ENCODE measurements around the gene PTER. TPM values are rescaled to one million over a fixed set of nuclear protein-coding genes. Genes with fewer than 3 reads are reported as not detected.

The PTER gene
- total RNA-seq, 4 donors from 2014 or later, result 4.1 to 13.5 (median 11.0) TPM

GRCh38 chr10:16417341-16417740 is 19.5 kb upstream of the PTER start:
- Histone ChIP-seq H3K27ac (no peak overlapping the region), H3K27me3 (no peaks in the 10 kb centered on the region), H3K9me3 (no peaks in the 10 kb centered on the region), H3K4me1 (no peaks in the 10 kb centered on the region), H3K36me3 (no peaks in the 10 kb centered on the region), H3K4me3 (no peak overlapping the region)
- no peak for DNase-seq
- TF ChIP-seq CTCF (IDR thresholded peaks at IDR 0.05) (no peak), POLR2A (IDR thresholded peaks at IDR 0.05) (no peak)
- intact Hi-C loops (cut with DNase I; ENCODE audit: low total_unique reads), result no loop called here

GRCh38 chr10:16423599-16423998 is 13.2 kb upstream of the PTER start:
- Histone ChIP-seq H3K9me3 (no peaks in the 10 kb centered on the region), H3K36me3 (no peaks in the 10 kb centered on the region), H3K4me1 (no peaks in the 10 kb centered on the region), H3K27me3 (no peaks in the 10 kb centered on the region), H3K27ac (no peak overlapping the region), H3K4me3 (no peak overlapping the region)
- intact Hi-C loops (cut with DNase I; ENCODE audit: low total_unique reads), result no loop called here
- TF ChIP-seq POLR2A (IDR thresholded peaks at IDR 0.05), result no peak
- no peak for TF ChIP-seq CTCF (IDR thresholded peaks at IDR 0.05)
- no peak for DNase-seq

- TF ChIP-seq CTCF (IDR thresholded peaks at IDR 0.05), result no peak
- no peak for DNase-seq
- Histone ChIP-seq H3K36me3 (no peaks in the 10 kb centered on the region), H3K9me3 (no peaks in the 10 kb centered on the region), H3K27ac (no peak overlapping the region), H3K4me3 (no peak overlapping the region), H3K4me1 (no peaks in the 10 kb centered on the region), H3K27me3 (no peaks in the 10 kb centered on the region)
- intact Hi-C loops (cut with DNase I; ENCODE audit: low total_unique reads), result no loop called here
These were observed 11.4 kb upstream of the PTER start for GRCh38 chr10:16425449-16425848.

- no peaks in the 10 kb centered on the region for H3K9me3 ChIP-seq
- H3K4me1 ChIP-seq, result no peaks in the 10 kb centered on the region
- no peaks in the 10 kb centered on the region for H3K27me3 ChIP-seq
- DNase-seq, result no peak
- no peak overlapping the region for H3K27ac ChIP-seq
- no peaks in the 10 kb centered on the region for H3K36me3 ChIP-seq
- H3K4me3 ChIP-seq, result no peak overlapping the region
- no peak for TF ChIP-seq POLR2A (IDR thresholded peaks at IDR 0.05)
- no peak for TF ChIP-seq CTCF (IDR thresholded peaks at IDR 0.05)
- intact Hi-C loops (cut with DNase I; ENCODE audit: low total_unique reads), result no loop called here
These were observed 7.3 kb upstream of the PTER start for GRCh38 chr10:16429539-16429938.

GRCh38 chr10:16436367-16436757 is 448 bp upstream of the PTER start:
- Histone ChIP-seq H3K36me3 (no peaks in the 10 kb centered on the region), H3K9me3 (no peaks in the 10 kb centered on the region), H3K4me3 (peak overlapping the region; percentile 50 to 55), H3K4me1 (no peaks in the 10 kb centered on the region), H3K27ac (peak overlapping the region; percentile 57 to 72), H3K27me3 (no peaks in the 10 kb centered on the region)
- no peak for DNase-seq
- TF ChIP-seq POLR2A (IDR thresholded peaks at IDR 0.05), result no peak
- no peak for TF ChIP-seq CTCF (IDR thresholded peaks at IDR 0.05)
- intact Hi-C loops (cut with DNase I; ENCODE audit: low total_unique reads), result no loop called here

Data from uterus (tissue), 4 donors.